ENCODE measurements around the gene ARL4A. TPM values are rescaled to one million over a fixed set of nuclear protein-coding genes. Genes with fewer than 3 reads are reported as not detected.
A peak's percentile ranks its signal among the peaks of the same experiment; 100 is the strongest.
"Not testable (repeated sequence)": the region's sequence is repeated elsewhere in the genome, so short reads cannot be mapped to it uniquely, and the experiment has no call there.

The ARL4A gene
- total and polyA plus RNA-seq, 11 donors, result 10.5 to 25.9 (median 14.5) TPM

DNA sequence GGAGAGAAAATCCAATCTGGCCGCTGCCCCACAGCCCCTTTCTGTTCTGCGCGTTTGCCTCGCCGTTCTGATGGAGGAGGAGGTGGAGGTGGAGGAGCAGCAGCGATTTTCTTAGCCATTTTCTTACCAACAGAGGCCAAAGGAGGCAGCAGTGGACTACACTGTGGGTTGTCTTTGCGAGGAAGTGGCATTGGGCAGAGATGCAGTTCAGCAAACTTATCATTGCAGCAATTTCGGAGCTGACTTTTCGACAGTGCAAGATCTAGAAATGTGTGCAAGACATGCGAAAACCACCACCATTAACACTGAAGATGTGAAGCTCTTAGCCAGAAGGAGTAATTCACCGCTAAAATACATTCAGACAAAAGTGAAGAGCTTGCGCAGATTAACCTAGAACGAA lies 1.9 kb upstream of the ARL4A start:
- DNase-seq, result peak in 2 of 5 donors; percentile 26 to 44
- H3K4me3 ChIP-seq, result peak overlapping the region in 6 of 12 donors; percentile 78 to 97 (median 88)

DNA sequence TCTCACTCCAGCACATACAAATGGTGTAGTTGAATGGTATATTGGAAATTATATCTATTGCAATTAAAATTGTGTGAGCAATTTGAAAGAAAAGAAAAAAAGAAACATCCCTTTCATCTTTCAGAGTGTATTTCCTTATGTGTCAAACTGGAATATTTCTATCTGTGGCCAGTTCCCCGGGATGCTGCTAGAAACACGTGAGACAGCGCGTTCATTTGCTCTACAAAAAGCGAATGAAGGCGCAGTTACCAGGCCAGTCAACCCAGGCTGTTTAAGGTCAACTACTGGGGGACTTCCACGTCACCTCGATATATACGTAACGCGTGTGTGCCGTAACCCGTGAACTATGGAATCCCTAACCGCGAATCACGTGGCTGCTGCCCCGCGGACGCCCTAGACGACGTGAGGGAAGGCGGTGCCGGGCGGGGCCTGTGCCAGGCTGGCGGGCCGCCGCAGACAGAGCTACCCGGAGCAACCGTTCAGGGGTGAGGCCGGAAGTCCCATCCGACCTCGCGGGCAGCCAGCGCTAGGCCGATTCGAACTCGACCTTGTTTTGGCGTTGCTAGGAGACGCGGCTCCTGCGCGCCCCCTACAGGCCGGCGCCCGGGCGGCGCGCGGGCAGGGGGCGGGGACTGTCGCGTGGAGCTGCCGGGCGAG lies 1.1 kb upstream of the ARL4A start:
- Histone ChIP-seq H3K27me3 (no peaks in the 10 kb centered on the region), H3K36me3 (no peaks in the 10 kb centered on the region), H3K4me3 (peak overlapping the region; percentile 67 to 97 (median 87)), H3K27ac (peak overlapping the region in 11 of 12 donors; percentile 79 to 93 (median 88)), H3K9me3 (no peaks in the 10 kb centered on the region), H3K4me1 (peaks cover 0 to 20% (median 12%) of the 10 kb centered on the region in 12 donors)
- ATAC-seq, result peak; percentile 66 to 90 (median 82)
- DNase-seq, result peak; percentile 90 to 96 (median 95)
- intact Hi-C loops (cut with DNase I), result loop anchor here (1.0 to 10.0 kb wide), 27 partner anchors 41 to 578 kb away; no protein-coding TSS in a partner anchor
- whole genome bisulfite sequencing, 4 donors, result 4 to 5% (median 5%) methylated on average over 28 to 54 of the region's 54 CpGs
- no peak for TF ChIP-seq POLR2A (IDR thresholded peaks at IDR 0.05)
- TF ChIP-seq, protein P1, sequence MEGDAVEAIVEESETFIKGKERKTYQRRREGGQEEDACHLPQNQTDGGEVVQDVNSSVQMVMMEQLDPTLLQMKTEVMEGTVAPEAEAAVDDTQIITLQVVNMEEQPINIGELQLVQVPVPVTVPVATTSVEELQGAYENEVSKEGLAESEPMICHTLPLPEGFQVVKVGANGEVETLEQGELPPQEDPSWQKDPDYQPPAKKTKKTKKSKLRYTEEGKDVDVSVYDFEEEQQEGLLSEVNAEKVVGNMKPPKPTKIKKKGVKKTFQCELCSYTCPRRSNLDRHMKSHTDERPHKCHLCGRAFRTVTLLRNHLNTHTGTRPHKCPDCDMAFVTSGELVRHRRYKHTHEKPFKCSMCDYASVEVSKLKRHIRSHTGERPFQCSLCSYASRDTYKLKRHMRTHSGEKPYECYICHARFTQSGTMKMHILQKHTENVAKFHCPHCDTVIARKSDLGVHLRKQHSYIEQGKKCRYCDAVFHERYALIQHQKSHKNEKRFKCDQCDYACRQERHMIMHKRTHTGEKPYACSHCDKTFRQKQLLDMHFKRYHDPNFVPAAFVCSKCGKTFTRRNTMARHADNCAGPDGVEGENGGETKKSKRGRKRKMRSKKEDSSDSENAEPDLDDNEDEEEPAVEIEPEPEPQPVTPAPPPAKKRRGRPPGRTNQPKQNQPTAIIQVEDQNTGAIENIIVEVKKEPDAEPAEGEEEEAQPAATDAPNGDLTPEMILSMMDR (IDR thresholded peaks at IDR 0.05), result peak; percentile 67 to 98 (median 93)

More for the DNA sequence above, 1.9 kb upstream of the ARL4A start:
- 66 to 80% (median 74%) methylated on average over 13 of the region's 13 CpGs for WGBS, 4 donors
- H3K27ac ChIP-seq, result peak overlapping the region in 5 of 12 donors; percentile 84 to 93 (median 89)
- TF ChIP-seq, protein P1 (IDR thresholded peaks at IDR 0.05), result peak in 9 of 12 donors; percentile 15 to 50 (median 40)
- no peak for TF ChIP-seq POLR2A (IDR thresholded peaks at IDR 0.05)
- ATAC-seq, result no peak
- no peaks in the 10 kb centered on the region for H3K27me3 ChIP-seq
- H3K4me1 ChIP-seq, result peaks cover 0 to 20% (median 8%) of the 10 kb centered on the region in 12 donors
- no peaks in the 10 kb centered on the region for H3K36me3 ChIP-seq
- H3K9me3 ChIP-seq, result no peaks in the 10 kb centered on the region
- intact Hi-C loops (cut with DNase I), result loop anchor here (5.0 to 10.0 kb wide), 19 partner anchors 42 to 579 kb away; no protein-coding TSS in a partner anchor

DNA sequence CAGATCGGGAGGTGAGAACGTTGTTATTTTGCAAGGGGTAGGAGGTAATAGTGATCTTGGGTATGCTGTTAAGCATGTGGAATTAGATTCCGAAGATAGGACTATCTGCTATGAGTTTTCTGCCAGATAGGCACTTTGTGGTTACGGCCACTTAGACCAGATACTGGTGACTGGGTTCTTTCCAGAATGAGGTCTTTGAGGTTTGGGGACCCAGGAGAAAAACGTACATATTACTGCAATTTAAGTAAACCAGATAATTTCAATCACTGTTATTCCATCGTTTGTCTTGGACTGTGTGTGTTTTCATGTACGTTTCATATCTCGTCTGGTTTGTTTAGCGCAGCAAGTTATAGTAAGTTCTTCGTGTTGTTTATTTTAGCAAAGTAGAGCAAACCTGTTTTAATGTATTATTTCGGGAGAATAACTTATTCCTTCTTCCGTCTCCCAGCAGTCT lies 312 bp downstream of the ARL4A start:
- TF ChIP-seq, protein P1 (IDR thresholded peaks at IDR 0.05), result no peak
- TF ChIP-seq POLR2A (IDR thresholded peaks at IDR 0.05), result no peak
- Histone ChIP-seq H3K36me3 (no peaks in the 10 kb centered on the region), H3K4me3 (peak overlapping the region; percentile 67 to 97 (median 87)), H3K27me3 (no peaks in the 10 kb centered on the region), H3K4me1 (peaks cover 0 to 20% (median 12%) of the 10 kb centered on the region in 12 donors), H3K9me3 (no peaks in the 10 kb centered on the region), H3K27ac (peak overlapping the region; percentile 35 to 93 (median 86))
- intact Hi-C loops (cut with DNase I), result loop anchor here (2.0 to 10.0 kb wide), 26 partner anchors 40 to 577 kb away; no protein-coding TSS in a partner anchor
- 6 to 8% (median 6%) methylated on average over 10 to 12 of the region's 12 CpGs for WGBS, 4 donors
- ATAC-seq (peak in 2 of 4 donors; percentile 0 to 1), DNase-seq (no peak)

DNA sequence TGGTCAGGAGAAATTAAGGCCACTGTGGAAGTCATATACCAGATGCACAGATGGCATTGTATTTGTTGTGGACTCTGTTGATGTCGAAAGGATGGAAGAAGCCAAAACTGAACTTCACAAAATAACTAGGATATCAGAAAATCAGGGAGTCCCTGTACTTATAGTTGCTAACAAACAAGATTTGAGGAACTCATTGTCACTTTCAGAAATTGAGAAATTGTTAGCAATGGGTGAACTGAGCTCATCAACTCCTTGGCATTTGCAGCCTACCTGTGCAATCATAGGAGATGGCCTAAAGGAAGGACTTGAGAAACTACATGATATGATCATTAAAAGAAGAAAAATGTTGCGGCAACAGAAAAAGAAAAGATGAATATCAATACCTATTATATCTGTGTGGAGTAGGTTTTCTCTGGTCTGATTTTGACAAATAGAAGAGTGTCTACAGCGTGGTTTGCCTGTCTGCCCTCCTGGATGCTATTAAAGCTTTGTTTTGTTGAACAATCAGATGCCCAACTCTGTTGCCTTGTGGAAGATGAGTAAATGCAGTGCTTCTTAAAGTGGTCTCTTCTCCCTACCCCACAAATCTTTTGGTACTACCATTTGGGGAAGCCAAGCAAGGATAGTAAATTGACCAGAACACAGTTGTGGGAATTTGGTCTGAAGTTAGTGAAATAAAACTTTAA lies 1.2 kb downstream of the ARL4A start:
- not testable (repeated sequence) for H3K9me3 ChIP-seq, H3K36me3 ChIP-seq, H3K27me3 ChIP-seq, ATAC-seq, DNase-seq
- 50 to 73% (median 67%) methylated on average over 2 to 3 of the region's 3 CpGs for WGBS, 4 donors
- intact Hi-C loops (cut with DNase I), result loop anchor here (5.0 to 10.0 kb wide), 19 partner anchors 39 to 576 kb away; no protein-coding TSS in a partner anchor
- H3K4me3 ChIP-seq, result peak overlapping the region in 11 of 12 donors; percentile 14 to 97 (median 87)
- H3K4me1 ChIP-seq, result peaks cover 0 to 25% (median 12%) of the 10 kb centered on the region in 12 donors
- H3K27ac ChIP-seq, result peak overlapping the region in 3 of 12 donors; percentile 6 to 86 (median 52)

Measured in heart left ventricle (tissue), 16 donors.